Non-pigmented ciliary epithelial cell (primary cell): ENCODE measurements around the gene GREB1.

Experiments
- DNase-seq: peaks from one replicate; pipeline ENCODE4 v3.0.0-alpha.2; 2010; ENCODE audit warnings: low read depth

The GREB1 gene

DNA sequence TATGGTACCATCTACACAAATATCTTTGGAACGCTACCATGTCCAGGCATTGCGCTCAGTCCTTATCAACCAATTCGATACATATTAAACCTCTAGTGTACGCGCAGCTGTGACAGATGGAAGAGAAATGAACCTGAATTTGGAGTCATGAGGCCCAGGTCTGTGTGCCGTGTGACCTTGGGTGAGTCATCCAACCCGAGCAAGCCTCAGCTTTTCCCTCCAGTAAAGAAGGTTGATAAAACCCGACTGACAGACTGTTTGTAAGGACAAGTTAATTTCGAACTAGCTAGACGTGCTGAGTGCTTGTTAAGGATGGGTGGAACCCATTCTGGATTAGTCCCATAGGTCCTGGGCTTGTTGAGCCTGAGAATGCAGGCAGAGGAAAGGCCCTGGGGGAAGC is 28.2 kb downstream of the GREB1 start:
- no peak for DNase-seq

DNA sequence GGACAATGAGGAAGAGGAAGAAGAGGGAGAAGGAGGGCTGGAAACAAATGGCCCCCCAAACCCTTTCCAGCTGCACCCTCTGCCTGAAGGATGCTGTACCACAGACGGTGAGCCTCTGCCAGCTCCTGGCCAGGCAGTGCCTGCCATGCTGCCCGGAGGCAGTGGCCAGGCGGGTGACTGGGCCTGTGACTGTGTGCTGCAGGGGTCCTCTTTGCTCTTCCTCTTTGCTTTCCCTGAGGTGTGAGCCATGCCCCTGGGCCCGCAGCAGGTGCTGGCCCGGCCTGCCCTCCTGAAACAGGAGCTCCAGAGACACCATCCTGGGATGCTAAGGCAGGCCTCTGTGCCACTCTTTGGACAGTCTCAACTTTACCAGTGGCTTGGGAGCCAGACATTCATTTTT is 28.6 kb downstream of the GREB1 start:
- DNase-seq, result no peak

DNA sequence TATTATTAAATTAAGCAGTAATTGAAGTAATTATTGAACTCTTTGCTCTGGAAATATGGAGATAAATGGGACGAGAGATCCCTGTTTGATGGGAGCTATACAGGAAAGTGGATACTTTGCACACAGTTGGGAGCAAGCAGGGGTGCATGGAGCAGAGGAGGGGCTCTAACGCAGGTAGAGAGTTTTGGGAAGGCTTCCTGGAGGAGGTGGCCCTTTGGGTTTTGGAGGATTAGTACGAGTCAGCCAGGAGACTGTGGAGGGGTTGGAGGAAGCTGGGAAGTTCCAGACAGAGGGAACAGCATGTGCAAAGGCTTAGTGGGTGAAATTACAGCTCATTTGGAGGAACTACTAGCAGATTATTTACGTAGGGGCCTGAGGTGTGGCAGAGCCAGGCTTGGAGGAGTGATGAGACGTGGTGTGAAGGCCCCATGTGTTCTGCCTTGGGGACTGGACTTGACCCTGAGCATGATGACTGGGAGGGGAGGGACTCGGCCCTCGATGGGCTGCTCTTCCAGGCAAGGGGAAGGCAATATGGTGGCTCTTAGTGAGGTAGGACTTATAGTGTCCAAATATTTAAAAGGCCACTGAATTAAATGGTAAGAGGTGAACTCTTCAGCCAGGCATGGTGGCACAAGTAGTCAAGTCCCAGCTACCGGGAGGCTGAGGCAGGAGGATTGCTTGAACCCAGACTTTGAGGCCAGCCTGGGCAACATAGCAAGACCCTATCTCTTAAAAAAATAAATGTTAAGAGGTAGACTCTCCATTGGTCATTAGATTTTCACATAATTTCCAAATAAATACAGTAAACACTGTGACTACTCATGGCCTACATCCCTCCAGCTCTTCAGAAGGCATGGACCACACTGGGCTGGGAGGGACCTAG is 30.2 kb downstream of the GREB1 start:
- no peak for DNase-seq

DNA sequence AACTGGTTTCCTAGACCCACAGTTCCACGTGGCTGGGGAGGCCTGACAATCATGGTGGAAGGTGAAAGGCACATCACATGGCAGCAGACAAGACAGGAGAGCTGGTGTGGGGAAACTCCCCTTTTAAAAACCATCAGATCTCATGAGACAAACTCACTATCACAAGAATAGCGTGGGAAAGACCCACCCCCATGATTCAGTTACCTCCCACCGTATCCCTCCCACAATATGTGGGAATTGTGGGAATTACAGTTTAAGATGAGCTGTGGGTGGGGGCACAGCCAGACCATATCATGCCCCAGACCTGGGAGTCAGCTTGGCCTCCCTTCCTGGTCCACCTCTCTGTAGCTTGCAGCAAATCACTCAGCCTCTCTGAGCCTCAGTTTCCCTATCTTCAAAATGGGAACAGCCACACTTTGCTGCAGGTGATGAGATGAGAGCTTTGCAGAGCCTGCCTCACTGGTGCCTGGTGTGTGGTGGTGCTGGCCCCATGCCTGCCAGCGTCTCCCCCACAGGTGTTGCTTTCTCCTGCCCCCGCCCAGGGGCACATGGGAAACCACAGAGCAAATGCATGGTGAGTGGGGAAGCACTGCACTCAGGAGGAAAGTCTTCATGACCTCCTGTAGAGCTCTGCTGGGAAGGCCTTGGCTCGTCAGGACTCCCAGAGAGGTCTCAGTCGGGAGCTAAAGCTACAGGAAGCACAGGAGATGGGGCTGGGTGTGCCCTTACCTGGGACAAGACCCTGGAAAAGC is 31.1 kb downstream of the GREB1 start:
- DNase-seq, result no peak

DNA sequence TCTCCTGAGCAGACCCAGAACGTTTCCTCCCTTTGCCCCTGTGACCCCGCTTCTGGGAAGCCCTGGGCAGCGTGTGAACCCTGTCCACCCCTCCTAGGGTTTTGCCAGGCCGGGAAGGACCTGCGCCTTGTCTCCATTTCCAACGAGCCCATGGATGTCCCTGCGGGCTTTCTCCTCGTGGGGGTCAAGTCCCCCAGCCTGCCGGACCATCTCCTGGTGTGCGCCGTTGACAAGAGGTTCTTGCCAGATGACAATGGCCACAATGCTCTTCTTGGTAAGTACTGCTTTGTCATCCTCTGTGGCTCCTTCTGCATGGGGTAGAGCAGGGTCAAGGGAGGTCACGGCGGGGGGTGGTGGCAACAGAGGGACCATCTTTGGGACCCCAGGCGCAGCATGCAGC is 32.5 kb downstream of the GREB1 start:
- no peak for DNase-seq

DNA sequence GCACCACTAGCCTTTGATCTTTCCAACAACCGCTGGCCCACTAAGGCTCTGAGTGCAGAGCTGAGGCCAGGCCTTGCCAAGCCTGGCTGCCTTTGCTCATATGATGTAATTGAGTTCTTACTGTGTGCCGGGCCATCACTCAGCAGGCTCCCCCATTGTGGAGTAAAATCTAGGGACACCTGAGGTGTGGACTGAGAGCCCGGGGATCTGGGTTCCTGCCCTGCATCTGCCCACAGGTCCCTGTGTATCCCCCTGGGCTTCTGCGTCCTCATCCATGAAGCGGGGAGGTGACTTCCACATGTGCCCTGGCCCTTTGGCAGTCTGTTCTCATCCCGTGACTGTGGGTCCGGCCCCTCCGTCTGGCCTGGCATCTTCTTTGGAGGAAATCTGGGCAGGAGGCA is 33.8 kb downstream of the GREB1 start:
- no peak for DNase-seq

DNA sequence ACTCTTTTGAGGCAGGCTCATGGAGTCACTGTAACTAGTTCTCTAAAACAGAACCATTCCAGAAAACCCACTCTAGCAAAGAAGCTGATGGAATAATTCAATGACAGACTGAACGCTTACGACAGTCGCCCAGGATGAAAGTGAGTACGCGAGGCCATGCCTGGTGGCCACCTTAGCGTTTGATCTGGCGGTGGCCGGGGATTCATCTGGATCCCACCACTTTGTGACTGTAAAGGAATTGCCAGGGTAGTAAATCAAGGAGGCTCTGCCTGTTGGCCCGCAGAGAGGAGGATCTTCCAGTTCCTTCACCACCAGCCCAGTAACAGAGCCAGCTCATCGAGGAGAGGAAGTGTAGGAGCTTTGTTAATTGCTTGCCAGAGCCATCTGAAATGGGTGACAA is 34.6 kb downstream of the GREB1 start:
- no peak for DNase-seq

DNA sequence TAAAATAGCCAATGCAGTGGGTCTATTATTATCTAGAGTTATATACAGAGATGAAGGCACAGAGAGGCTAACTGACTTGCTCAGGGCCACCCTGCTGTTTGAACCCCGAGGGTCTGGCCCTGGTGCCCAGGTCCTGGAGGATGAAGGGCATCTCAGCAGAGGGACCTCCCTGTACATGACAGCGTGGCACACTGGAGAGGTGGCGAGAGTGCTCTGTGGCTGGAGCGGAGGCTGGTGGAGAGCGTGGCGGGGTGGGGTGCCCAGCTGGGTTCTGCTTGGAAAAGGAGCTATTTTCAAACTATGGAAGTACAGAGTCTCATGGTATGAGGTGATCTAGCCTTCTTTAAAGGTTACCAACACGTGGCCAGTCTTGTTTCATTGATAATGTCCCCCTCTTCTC is 35.8 kb downstream of the GREB1 start:
- no peak for DNase-seq

DNA sequence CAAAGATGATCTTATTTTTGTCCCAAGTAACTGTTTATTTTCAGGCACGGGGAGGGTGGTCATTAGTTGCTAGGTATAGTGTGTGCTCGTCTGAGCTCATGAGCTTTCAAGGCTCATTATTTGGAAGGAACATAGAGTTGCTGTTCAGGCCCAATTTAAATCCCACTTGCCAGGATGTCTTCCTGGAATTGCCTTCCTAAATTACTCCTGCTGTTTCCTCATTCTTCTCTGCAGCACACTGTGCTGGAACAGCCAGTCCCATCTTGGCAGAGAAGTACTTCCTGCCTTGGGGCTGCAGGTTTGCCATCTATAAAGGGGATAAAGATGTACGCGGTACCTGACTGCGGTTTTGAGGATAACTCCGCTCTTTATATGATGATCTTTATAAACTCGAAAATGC is 37.3 kb downstream of the GREB1 start:
- DNase-seq, result no peak

DNA sequence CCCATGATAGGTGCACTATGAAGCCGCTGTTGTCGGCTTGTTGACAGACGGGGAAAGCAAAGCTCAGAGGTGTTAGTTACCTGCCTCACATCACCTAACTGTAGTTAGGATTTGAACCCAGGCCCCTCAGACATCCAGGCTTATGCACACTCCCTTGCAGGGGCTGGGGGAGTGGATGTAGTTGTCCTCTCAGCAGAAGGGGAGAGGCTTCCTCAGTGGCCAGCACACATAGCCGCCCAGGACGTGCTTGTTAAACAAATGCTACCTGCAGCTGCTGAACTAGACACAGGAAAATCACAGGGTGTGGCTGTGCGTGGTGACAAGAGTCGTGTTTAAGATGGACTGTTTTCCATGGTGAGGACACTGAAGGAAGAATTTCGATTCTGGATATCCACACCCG is 39.2 kb downstream of the GREB1 start:
- DNase-seq, result no peak

DNA sequence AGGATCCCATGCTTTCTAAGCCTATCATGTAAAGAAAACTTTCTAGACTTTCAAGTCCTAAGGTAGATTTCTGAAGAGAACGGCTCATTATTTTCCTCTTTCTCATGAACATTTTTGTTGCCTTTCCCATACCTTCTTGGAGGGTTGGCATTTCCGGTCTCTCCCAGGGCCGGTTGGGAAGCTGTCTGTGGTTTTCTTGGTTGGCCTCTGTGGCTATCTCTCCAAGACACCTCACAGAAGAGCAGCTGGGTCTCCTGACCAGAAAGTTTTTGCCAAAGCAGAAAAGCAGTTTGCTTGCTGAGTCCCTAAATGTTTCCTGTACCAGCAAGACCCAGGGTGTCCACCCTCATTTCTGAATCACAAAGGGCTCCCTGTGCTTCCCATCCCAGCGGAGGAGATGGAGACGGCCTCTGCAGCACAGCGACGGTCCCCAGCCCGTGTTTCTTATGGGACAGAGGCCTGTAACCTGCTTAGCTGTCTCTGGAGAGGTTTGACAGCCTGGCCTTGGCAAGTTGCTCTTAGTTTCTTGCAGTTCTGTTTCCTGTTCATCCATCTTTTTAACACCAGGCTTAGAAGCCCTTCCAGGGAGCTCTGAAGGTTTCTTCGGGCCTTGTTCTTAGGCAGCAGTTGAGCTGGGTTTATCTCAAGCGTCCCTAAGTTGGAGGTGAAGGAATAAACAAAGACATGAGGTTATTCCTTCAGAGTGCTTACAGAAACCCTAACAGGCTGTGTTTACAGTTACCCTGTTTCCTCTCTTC is 39.8 kb downstream of the GREB1 start:
- DNase-seq, result no peak

DNA sequence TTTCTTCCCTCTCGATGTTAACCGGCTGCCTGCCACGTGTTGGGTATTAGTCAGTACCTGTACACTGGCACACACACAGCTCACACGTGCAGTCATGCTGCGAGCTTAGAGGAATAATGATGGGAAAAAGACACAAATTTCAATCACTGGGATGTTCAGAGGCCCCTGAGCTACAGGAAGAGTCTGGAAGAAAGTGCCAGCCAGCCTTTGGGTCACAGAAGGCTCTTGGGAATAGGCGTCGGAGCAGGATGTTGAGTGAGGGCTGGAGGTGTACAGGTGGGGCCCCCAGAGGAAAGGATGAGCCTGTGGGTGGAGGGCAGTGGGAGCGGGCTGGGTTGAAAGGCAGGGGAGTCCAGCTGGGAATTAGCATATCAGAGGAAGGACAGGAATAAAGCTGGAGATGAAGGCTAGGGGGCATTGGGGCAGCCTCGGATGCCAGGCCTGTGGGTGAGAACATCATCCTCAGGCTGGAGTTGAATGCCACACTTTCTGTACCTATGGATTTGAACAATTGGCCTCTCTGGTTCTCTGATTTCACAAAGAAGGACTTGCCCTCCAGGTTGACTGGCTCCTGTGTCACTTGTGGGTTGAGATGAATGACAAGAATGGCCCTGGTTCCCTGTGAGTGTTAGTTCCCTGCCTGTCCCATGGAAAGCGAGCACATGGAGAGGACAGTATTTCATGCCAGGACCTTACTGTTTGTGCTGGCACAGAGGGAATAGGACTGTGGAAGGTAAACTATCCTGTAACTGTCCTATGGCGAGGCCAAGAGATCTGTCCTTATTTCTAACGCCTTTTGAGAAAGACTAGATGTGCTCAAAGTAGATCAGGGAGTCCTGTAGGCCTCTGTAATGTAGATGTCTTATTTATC is 40.6 kb downstream of the GREB1 start:
- no peak for DNase-seq

DNA sequence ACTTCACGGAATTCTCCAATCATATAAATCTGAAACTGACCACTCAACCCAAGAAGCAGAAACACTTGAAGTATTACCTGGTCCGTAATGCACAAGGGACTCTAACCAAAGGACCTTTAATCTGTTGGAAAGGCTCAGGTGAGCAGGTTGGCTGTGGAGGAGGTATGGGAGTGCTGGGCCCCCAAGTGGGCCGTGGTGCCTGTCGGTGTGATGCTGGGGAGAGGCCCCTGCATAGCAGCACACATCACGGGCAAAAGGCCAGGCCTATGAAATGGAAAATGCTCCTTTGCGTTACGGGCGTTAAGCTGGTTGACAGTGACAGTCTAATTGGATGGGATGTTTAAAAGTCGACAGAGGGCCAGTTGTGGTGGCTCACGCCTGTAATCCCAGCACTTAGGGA is 42.6 kb downstream of the GREB1 start:
- no peak for DNase-seq

DNA sequence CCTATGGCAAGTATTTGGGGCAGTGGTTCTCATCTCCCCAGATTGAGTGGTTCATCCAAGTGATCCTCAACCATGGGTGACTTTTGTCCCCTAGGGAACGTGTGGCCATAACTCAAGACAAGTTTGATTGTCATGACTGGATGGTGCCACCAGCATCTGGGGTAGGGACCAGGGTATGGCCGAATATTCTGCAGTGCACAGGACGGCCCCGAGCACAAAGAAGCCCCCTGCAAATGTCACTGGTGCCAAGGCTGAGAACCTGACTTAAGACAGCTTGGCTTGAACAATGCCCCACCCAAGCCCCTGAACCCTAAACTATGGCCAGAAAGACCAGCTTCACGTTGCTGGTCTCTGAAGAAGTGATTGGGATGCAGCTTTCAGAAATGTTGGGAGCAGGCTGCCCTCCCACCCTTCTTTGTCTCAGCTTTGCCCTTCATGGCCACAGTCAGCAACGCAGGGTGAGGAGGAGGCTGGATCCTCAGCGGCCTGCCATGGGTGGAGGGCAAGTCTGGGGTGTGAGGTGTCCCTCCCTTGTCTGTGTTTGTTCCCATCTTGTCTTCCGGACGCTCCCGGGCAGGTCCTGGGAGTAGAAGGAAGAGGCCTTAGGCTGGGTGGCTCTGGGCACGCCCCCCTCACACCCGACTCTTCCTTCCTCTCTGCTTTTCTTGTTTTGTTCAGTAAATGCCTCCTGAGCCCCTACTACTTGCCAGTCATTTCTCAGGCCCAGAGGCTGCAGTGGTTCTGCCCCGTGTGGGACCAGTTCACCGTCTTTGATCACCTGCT is 43.4 kb downstream of the GREB1 start:
- no peak for DNase-seq

DNA sequence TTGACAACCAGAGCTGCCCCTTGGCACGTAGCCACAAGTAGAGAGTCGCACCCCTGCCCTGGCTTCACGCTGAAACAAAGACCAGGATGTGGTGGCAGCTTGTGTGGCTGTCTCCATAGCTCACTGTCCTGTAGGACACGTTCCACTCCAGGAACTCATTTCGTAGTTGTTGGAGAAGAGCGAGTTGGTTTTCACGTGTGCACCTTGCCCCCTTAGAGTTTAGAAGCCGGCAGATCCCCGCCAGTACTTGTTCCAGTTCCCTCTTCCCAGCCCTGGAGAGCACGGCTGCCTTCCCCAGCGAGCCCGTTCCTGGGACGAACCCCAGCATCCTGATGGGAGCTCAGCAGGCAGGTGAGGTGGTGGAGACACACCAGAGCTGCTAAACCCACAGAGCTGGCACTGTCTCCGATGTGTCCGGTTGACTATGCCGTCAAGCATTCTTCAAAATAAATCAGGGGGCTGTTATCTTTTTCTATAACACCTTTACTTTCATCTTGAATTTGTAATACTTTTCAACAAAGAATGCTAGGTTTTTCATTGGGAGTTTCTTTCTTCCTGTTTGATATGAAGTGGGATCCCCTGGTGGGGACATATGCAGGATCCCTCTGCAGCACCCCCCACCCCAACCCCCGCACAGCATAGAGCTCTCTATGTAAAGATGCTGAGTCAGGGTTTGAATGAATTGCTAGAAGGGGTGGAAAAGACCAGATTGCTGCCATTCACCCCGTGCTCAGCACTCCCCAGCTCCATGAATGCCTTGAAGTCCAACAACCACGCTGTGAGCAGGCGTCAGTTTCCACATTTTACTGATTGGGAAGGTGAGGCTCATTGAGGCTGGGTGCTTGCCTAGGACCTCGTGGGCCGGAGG is 44.5 kb downstream of the GREB1 start:
- no peak for DNase-seq

DNA sequence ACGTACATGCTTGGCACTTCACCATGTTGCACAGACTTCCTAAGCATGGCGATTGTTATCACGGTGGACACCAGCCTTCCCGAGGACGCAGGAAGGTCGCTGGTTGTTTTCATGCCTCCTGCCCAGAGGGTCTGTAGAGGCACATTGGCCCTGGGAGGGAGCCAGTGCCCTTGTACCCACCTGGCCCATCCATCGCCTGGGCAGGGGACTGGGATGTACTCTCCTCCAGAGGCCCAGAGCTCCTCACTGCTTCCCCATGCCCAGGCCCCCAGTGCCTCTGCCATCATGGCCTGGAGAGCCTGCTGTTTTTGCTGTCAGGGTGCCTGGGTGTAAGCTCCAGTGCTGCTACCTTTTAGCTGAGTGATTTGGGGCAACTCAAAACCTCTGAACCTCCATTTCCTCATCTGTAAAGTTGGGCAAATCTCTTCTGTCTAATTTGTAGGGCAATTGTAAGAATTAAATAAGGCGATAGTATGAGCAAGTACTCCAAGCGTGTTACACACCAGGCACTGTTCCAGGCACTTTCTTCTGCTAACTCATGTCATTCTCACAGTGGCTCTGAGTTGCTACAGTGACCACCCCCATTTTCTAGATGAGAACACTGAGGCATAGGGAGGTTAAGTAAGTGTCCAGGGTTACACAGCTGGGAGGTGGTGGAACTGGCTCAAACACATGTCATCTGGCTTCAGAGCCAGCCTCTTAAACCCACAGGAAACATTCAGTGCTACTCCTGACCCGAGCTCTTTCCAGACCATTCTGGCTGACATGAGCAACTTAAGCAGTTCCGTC is 45.3 kb downstream of the GREB1 start:
- DNase-seq, result no peak

DNA sequence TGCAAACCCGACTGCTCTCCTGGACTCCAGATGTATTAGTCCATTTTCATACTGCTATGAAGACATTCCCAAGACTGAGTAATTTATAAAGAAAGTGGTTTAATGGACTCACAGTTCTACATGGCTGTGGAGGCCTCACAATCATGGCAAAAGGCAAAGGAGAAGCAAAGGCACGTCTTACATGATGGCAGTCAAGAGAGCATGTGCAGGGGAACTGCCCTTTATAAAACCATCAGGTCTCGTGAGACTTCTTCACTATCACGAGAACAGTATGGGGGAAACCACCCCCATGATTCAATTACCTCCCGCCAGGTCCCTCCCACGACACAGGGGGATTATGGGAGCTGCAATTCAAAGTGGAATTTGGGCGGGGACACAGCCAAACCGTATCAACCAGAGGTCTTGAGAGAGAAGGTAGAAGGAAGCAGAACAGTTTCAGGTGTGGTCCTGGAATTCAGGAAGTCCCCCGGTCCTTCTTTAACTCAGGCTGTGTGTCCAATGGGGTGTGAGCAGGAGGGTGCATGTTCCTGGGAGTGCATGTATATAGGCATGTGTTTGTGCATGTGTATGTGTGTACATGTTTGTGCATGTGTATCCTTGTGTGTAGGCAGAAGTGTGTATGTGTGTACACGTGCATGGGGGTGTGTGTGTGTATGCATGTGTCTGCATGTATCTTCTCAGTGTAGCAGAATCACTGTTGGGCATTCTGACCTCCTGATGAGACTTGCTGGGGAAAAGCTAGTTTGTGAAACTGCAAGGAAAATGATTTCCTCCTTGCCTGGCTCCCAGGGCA is 46.2 kb downstream of the GREB1 start:
- no peak for DNase-seq

DNA sequence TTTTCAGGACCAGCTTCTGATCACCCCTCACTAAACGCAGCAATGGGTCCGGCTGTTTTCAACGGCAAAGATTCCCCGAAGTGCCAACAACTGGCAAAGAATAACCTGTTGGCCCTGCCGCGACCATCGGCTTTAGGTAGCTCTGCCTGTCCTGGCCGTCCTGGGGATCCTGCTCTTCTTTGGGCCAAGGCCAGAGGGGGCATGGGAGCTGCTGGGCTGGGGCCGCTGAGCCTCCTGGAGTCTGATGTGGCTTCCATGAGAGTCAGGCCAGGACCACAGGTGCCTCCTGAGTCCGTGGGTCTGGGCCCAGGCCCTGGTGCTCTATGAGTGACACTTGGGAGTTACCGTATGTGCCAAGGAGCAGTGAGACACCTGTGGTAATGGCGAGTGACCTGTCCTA is 46.9 kb downstream of the GREB1 start:
- DNase-seq, result no peak
